ENCODE results near the gene DOCK1.

DOCK1 gene

DNA sequence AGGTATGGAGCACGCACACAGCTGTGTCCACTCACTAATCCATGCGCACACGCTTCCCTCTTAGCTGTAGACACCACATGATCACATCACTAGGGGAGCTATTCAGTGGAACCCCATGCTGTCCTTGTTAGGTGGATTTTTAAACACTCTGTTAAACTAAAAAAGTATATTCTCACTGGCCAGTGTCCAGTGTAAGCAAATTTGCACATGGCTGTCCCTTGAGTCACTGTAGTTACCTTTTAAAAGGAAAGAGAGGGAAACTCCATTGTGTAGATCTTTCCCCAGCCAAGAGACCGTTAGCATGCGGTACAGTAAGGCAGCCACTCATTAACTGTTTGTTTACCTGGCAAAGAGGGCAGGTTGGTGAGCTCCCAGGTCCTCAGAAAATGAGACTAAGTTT lies 372.8 kb downstream of the DOCK1 start:
- no peak overlapping the region for H3K27ac ChIP-seq
- peak overlapping the region; percentile 8; the same call in 1 of the 2 replicates for H3K4me2 ChIP-seq
- no peak overlapping the region for H3K9ac ChIP-seq

DNA sequence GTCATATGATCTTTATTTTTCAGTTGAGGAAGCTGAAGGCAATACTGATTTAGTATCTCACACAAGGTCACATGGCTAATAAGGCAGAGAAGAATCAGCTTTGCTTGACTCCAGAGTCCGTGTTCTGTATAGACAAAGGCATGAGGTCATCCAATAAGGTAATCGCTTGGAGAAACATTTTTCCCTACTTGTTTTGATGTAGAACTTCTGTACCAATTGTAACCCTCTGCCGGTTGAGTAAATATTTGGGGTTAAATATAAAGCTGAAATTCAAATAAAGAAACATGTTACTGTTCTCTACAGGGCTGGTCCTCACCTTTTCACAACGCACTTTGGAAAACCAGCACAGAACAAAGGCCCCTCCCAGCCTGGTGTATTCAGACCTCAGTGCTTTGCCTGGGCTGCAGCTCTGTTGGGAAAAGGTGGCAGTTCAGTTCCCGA lies 374.1 kb downstream of the DOCK1 start:
- H3K4me1 ChIP-seq, result peaks cover 28% of the 10 kb centered on the region
- no peak for TF ChIP-seq Cebpa-rat (IDR thresholded peaks at IDR 0.05)
- H3K4me2 ChIP-seq, result no peak overlapping the region
- no peaks in the 10 kb centered on the region for H4K20me1 ChIP-seq
- H3K4me3 ChIP-seq, result no peak overlapping the region
- H3K27me3 ChIP-seq, result no peaks in the 10 kb centered on the region
- H3K27ac ChIP-seq, result no peak overlapping the region
- H3K9me3 ChIP-seq, result peaks cover 7% of the 10 kb centered on the region; the same call in 1 of the 2 replicates
- H3K9ac ChIP-seq, result no peak overlapping the region
- no peaks in the 10 kb centered on the region for H3K36me3 ChIP-seq

More for the DNA sequence above, 372.8 kb downstream of the DOCK1 start:
- no peak overlapping the region for H3K4me3 ChIP-seq
- no peaks in the 10 kb centered on the region for H3K36me3 ChIP-seq
- H3K4me1 ChIP-seq, result peaks cover 28% of the 10 kb centered on the region
- no peak for TF ChIP-seq Cebpa-rat (IDR thresholded peaks at IDR 0.05)
- H4K20me1 ChIP-seq, result no peaks in the 10 kb centered on the region
- H3K9me3 ChIP-seq, result peaks cover 11% of the 10 kb centered on the region; the same call in 1 of the 2 replicates
- H3K27me3 ChIP-seq, result no peaks in the 10 kb centered on the region

DNA sequence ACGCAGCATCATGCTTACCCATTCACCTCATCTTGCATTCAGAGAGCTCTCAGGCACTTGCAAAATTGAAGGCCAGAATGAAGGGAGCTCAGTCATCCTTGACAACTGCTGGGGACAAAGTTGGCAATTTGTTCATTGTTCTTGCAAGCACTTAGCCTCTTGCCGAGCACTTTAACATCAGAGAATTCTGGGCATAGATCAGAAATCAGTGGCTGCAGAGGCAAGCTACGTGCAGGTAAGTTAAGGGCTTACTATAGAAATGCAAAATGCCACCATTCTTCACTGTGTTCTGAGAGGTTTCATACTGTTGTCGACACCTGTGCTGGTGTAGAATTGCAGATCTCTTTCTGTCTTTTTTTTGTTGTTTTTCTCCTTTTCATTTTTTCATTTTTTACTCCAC lies 375.2 kb downstream of the DOCK1 start:
- Histone ChIP-seq H3K4me1 (peaks cover 24% of the 10 kb centered on the region), H3K4me2 (no peak overlapping the region), H3K9ac (no peak overlapping the region), H3K9me3 (peaks cover 11% of the 10 kb centered on the region; the same call in 1 of the 2 replicates), H3K36me3 (no peaks in the 10 kb centered on the region), H3K27me3 (no peaks in the 10 kb centered on the region), H4K20me1 (no peaks in the 10 kb centered on the region), H3K4me3 (no peak overlapping the region), H3K27ac (no peak overlapping the region)
- no peak for TF ChIP-seq Cebpa-rat (IDR thresholded peaks at IDR 0.05)

DNA sequence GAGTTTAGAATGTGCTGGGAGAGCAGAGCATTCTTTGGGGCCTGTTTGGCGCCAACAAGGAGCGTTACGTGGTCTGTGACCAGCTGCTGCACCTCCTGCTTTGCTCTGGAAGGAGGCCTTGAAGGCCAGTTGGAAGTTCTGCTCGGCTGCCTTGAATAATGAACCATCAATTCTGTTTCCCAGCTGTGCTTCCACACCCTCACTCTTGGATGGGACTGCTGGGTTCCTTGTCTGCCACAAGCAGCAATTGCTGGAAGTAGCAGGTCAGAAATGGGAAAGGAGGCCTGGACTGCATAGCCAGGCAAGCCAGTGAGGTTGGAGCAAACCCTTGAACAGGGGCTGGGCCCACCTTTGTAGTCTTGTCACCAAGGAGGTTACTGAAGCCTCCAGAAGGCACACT lies 377.8 kb downstream of the DOCK1 start:
- H3K9me3 ChIP-seq, result peaks cover 17% of the 10 kb centered on the region
- H3K36me3 ChIP-seq, result no peaks in the 10 kb centered on the region
- no peak overlapping the region for H3K9ac ChIP-seq
- H3K4me3 ChIP-seq, result no peak overlapping the region
- no peaks in the 10 kb centered on the region for H3K27me3 ChIP-seq
- H4K20me1 ChIP-seq, result no peaks in the 10 kb centered on the region
- TF ChIP-seq Cebpa-rat (IDR thresholded peaks at IDR 0.05), result no peak
- H3K27ac ChIP-seq, result no peak overlapping the region
- no peak overlapping the region for H3K4me2 ChIP-seq
- peaks cover 7% of the 10 kb centered on the region; the same call in 1 of the 2 replicates for H3K4me1 ChIP-seq

DNA sequence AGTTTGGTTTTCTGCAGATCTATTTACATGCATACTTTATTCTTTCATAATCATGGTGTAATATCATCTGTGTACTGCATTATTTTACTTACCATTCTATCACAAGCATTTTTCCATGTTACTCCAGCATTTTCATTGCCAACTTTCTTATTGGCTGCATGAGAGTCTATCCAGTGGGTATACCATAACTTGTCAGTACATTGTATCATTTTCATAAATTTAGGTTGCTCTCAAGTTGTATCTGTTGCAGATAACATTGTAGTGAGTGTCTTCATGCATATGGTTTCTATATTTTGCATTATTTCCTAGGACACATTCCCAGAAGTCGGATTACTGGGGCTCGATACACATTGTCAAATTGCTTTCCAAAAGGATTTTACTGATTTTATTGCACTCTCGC lies 378.3 kb downstream of the DOCK1 start:
- Histone ChIP-seq H3K9me3 (peaks cover 21% of the 10 kb centered on the region), H4K20me1 (no peaks in the 10 kb centered on the region), H3K27me3 (no peaks in the 10 kb centered on the region), H3K4me2 (no peak overlapping the region), H3K4me1 (peaks cover 2% of the 10 kb centered on the region; the same call in 1 of the 2 replicates), H3K4me3 (no peak overlapping the region), H3K36me3 (no peaks in the 10 kb centered on the region), H3K27ac (no peak overlapping the region), H3K9ac (no peak overlapping the region)
- no peak for TF ChIP-seq Cebpa-rat (IDR thresholded peaks at IDR 0.05)

DNA sequence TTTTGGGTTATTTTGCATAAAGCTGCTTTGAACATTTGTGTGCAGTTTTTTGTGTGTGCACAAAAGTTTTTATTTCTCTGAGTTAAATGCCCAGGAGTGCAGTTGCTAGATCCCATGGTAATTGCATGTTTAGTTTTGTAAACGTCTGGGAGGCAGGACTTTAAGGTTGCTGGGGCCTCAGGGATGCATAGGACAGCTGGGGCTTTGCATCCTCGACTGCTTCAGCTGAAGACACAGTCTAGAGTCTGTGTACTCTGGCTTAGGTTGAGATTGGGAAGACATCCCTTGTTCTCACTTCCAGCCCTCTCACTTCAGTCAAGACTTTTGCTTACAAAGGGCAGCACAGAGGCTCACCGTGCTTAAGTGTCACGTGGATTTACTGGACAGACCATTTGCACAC lies 385.6 kb downstream of the DOCK1 start:
- Histone ChIP-seq H3K9ac (no peak overlapping the region), H3K4me3 (no peak overlapping the region), H3K9me3 (peaks cover 15% of the 10 kb centered on the region), H3K4me2 (no peak overlapping the region), H3K27me3 (0 out of 2 replicates have a peak, but pooled peaks cover 8% of the 10 kb centered on the region), H3K27ac (no peak overlapping the region), H4K20me1 (no peaks in the 10 kb centered on the region; the same call in 1 of the 2 replicates), H3K36me3 (no peaks in the 10 kb centered on the region), H3K4me1 (peaks cover 22% of the 10 kb centered on the region)
- TF ChIP-seq Cebpa-rat (IDR thresholded peaks at IDR 0.05), result no peak

DNA sequence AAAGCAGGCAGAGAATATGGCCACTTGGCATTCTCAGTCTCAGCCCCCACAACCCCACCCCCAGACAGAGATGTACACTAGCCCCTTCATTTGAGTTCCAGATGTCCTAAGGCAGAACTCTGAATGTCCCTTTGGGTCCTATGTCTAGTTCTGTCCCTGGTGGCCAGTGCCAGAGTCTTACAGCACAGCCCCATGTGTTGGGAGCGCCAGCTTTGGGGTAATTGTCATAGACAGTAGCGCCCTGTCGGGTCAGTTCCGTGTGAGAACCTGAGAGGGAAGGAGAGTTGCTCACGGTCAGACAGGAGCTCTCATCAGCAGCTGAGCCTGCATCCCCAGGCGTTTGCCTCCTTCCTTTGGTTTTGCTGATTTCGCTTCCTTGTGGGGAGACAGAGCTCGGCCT lies 386.1 kb downstream of the DOCK1 start:
- Histone ChIP-seq H3K9me3 (peaks cover 15% of the 10 kb centered on the region), H3K4me2 (no peak overlapping the region), H3K36me3 (no peaks in the 10 kb centered on the region)

DNA sequence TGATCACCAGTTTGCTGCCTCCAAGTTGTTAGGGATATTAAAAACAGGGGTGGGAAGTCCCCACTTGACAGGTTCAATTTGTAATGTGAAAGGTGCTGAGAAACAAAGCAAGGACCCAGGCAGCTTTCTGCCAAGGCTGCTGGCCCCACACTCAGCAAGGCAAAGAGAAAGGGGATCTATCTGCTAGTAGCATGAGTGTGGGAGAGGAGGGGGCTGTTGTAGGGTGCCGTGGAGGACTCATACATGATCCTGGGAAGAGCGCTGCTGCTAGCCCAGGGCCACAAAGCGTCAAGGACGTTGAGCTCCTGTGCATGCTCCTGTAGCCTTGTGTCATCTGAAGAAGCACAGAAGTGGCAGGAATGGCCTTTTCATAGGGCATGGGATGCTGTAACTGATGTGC lies 387.7 kb downstream of the DOCK1 start:
- Histone ChIP-seq H3K9me3 (peaks cover 10% of the 10 kb centered on the region), H4K20me1 (no peaks in the 10 kb centered on the region; the same call in 1 of the 2 replicates), H3K36me3 (no peaks in the 10 kb centered on the region), H3K9ac (no peak overlapping the region), H3K27me3 (0 out of 2 replicates have a peak, but pooled peaks cover 8% of the 10 kb centered on the region), H3K4me1 (peaks cover 22% of the 10 kb centered on the region), H3K4me2 (peak overlapping the region; percentile 76), H3K27ac (no peak overlapping the region), H3K4me3 (no peak overlapping the region)
- TF ChIP-seq Cebpa-rat (IDR thresholded peaks at IDR 0.05), result no peak

More for the DNA sequence above, 386.1 kb downstream of the DOCK1 start:
- peaks cover 22% of the 10 kb centered on the region for H3K4me1 ChIP-seq
- H3K27me3 ChIP-seq, result 0 out of 2 replicates have a peak, but pooled peaks cover 8% of the 10 kb centered on the region
- TF ChIP-seq Cebpa-rat (IDR thresholded peaks at IDR 0.05), result no peak
- no peaks in the 10 kb centered on the region; the same call in 1 of the 2 replicates for H4K20me1 ChIP-seq
- no peak overlapping the region for H3K4me3 ChIP-seq
- H3K27ac ChIP-seq, result no peak overlapping the region
- no peak overlapping the region for H3K9ac ChIP-seq

DNA sequence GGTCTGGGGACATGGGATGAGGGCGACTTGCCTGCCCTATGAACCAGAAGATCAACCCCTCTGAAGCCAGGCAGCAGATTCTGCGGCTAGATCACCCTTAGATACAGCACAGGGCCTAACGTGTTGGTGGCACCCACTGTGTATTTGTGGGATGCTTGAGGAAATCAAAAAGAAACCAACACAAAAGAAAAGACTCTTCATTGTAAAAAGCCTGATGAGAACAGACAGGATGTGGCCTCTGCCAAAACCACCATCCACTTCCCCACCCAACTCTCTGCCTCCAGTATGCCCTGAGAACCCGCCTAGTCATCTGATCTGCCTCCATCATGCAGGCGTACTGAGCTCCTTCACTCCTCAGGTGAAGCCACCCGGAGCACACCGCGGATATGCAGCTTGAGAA lies 388.4 kb downstream of the DOCK1 start:
- peaks cover 22% of the 10 kb centered on the region for H3K4me1 ChIP-seq
- no peak overlapping the region for H3K27ac ChIP-seq
- H3K36me3 ChIP-seq, result no peaks in the 10 kb centered on the region
- TF ChIP-seq Cebpa-rat (IDR thresholded peaks at IDR 0.05), result no peak
- H3K9me3 ChIP-seq, result peaks cover 4% of the 10 kb centered on the region; the same call in 1 of the 2 replicates
- no peak overlapping the region for H3K4me3 ChIP-seq
- peak overlapping the region; percentile 76 for H3K4me2 ChIP-seq
- 0 out of 2 replicates have a peak, but pooled peaks cover 8% of the 10 kb centered on the region for H3K27me3 ChIP-seq
- H4K20me1 ChIP-seq, result no peaks in the 10 kb centered on the region; the same call in 1 of the 2 replicates
- H3K9ac ChIP-seq, result no peak overlapping the region

DNA sequence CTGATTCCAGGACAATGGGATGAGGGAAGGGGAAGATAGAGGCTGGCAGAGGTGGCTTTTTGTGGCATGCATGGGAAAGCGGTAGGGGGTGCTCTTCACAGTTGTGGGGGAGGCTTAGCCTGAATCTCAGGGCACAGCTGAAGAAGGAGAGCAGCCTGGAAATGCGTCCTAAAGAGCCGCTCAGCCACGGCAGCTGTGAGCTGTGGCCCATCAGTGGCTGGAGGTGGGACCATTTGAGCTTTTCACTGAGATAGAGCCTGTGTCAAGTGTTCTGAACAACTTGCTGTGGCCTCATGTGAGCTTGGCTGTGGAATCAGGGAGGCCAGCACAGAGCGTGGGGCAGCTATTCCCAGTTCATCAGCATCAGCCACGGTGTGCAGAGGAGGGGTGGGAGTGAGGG lies 391.5 kb downstream of the DOCK1 start:
- no peak overlapping the region for H3K27ac ChIP-seq
- no peak overlapping the region for H3K4me2 ChIP-seq
- TF ChIP-seq Cebpa-rat (IDR thresholded peaks at IDR 0.05), result no peak
- no peaks in the 10 kb centered on the region for H3K36me3 ChIP-seq
- H3K4me1 ChIP-seq, result peaks cover 22% of the 10 kb centered on the region
- no peak overlapping the region for H3K4me3 ChIP-seq
- no peaks in the 10 kb centered on the region for H3K9me3 ChIP-seq
- no peaks in the 10 kb centered on the region; the same call in 1 of the 2 replicates for H4K20me1 ChIP-seq
- 0 out of 2 replicates have a peak, but pooled peaks cover 8% of the 10 kb centered on the region for H3K27me3 ChIP-seq
- no peak overlapping the region for H3K9ac ChIP-seq
